NCI-H2171 treated with DMSO at 0.1 percent for 48 hours (cell line): ENCODE data around the gene ATG16L1.

ENCODE experiments used
- DNase-seq: peaks from one replicate; lab custom pipeline; 2025; lab: John Stamatoyannopoulos, UW

Gene ATG16L1

GRCh38 chr2:233290051-233290845 is 38.8 kb downstream of the ATG16L1 start:
- DNase-seq, result no peak

DNA sequence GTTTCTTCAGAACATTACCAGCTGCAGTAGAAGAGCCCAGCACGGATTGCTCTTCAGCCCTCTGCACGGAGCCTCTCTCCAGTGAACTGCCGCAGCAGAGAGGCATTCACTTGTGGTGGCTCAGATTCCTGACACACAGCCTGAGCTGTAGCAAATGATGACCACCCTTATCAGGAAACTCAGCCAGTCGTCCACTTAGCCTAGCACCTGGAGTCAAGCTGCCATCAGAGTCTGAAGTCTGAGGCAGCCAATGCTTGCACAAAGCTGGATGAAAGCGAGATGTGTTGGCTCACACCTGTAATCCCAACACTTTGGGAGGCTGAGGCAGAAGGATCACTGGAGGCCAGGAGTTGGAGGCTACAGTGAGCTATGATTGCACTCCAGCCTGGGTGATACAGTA is 44.4 kb downstream of the ATG16L1 start:
- DNase-seq, result no peak

DNA sequence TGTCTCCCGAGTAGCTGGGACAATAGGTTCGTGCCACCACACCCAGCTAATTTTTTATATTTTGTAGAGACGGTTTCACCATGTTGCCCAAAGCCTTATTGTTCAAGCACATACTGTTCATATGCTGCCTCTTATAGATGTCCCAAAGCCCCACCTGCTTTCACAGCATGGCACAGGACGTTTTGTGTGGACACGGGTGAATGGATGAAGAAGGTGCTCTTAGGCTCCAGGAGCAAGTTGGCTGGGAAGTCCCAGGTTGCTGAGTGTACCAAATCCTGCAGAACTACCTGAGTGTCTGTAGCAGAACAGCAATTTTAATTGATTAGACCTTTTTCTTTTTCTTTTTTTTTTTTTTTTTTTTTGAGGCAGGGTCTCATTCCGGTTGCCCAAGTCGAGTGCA is 45.6 kb downstream of the ATG16L1 start:
- no peak for DNase-seq

- DNase-seq, result no peak
Measured at GRCh38 chr2:233300401-233300800, 48.9 kb downstream of the ATG16L1 start.

DNA sequence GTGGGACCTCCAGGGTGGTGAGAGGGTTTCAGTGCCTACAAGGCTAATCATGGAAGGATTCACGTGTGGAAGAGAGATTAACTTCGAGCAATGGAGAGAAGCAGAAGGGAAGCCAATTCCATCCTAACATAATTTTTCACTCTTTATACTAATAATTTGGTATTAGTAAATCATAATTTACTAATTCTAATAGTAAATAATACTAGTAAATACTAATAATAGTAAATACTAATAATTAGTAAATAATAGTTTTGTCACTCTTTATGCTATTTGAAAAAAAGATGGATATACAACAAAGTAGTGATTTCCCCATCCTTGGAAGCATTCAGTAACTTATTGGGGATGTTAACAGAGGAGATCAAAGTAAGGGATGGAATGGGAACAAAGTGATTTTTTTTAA is 49.8 kb downstream of the ATG16L1 start:
- DNase-seq, result no peak

DNA sequence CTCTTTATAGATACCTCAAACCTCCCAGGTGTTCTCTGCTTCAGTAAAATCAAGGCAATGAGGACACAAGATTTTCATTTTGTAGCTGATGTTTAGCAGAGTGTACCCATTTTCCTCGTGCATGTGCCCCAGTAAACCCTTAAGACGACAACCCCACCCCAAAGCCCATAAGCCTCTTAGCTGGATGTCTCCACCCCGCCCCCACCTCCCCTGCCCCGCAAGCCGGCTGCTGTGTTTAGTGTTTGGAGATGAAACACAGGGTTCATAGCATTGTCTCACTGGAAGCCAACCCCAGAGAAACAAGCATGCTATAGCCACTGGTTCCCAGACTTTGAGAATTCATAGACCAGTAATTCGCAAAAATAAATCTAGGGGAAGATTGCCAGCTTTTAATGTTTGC is 50.3 kb downstream of the ATG16L1 start:
- DNase-seq, result no peak

DNA sequence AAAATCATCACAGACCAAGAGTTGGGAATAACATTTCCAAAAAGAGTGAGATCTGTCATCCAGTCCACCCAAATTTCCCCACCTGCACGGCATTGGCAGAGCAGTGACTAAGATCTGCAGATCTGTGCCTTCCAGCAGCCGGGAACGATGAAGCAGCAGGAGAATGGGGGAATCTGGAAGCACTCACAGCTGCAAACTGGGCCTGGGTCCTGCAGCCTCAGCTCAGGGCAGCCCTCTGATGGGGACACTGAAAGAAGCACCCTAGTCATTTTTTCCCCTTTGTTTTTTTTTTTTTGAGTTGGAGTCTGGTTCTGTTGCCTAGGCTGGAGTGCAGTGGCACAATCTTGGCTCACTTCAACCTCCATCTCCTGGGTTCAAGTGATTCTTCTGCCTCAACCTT is 51.8 kb downstream of the ATG16L1 start:
- no peak for DNase-seq

DNA sequence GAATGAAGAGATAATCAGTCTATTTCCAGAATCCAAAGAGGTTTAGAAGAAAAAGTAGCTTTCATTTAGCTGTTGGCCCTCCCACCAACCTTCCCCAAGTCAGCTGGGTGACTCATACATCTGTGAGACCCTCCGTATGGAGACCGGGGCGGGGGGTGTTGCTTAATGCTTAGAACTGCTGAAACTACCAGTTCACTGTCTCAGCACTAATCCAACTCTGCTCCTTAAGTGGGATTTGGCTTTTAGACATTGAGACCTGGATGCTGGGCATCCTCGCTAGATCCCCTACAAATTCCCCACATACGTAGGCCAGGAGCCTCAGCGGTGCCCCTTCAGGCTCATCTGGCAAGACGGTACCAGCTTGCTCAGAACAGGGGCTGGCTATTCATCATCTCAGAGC is 56.1 kb downstream of the ATG16L1 start, which contains the start of gene SAG:
SAG (plus strand) TSS at position 252 of the 400 bp plus-strand sequence. CDS start 1,374 bp downstream, outside the sequence.
- no peak for DNase-seq

DNA sequence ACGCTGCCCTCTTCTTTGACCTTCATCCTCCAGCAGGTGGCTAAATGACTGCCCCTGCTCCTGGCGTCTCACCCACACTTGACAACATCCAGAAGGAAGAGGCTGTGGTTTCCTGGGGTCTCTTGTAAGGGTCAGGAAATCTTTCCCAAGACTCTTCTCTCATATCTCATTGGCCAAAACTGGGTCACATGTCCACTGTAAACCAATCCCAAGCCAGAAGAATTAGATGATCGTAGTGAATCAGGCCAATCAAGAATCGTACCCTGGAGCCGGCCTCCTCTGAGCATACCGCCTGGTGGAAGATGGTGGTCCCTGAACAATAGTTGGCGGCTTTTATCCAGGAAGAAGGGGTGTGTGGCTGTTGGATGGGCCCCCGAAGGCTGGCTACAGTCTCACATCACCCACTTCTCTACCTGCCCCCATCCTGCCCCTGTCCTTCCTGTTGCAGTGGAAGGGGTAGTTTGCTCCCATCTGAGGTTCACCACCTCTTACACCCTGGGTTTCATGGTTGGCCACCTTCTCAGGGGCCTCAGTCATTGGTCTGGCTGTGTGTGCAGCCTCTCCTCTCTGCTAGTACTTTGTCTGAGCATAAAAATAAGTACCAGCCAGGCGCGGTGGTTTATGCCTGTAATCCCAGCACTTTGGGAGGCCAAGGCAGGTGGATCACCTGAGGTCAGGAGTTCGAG is 59.9 kb downstream of the ATG16L1 start:
- no peak for DNase-seq

DNA sequence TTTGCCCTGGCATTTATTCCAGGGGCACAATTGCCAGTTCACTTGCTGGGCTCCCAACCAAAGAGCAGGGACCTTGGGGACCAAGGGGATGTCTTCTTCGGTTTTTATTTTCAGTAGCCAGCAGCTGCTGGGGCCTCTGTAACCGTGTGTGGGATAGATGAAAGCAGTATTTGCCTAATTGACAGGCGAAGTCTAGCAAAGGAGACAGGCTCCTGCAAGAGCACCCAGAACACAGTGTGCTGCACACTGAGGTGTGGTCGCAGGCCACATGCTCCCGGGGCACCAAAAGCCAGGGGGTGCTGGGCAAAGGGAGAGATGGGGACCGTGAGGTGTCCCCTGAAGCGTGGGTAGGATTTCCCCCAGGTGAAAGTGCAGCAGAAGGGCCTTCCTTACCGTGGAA is 61.4 kb downstream of the ATG16L1 start:
- DNase-seq, result no peak

GRCh38 chr2:233314180-233314925 is 62.9 kb downstream of the ATG16L1 start:
- DNase-seq, result no peak

DNA sequence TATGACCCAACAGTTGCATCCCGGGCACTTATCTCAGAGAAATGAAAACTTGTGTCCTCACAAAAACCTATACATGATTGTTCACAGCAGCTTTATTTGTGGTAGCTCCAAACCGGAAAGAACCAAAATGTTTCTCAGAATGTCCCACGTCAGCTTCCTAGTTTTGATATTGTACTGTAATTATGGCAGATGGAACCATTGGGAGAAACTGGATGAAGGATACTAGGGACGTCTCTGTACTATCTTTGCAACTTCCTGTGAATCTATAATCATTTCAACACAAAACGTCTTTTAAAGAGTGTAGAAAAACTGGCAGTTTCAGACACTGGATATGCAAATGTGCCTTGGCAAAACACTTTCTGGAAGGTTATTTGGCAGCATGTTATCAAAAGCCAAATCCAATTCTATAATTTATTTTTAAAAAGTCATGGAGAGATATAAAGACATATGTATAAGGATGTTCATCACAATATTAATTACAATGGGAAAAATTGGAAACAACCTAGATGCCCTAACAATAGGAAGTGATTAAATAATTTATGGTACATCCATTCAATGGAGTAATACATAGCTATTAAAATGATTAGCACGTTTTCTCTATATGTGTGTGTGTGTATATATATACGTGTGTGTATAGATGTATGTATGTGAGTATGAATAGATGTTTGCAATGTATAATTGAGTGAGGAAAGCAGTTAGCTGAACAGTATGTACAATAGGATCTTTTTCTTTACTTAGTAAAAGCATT is 65.9 kb downstream of the ATG16L1 start:
- no peak for DNase-seq

DNA sequence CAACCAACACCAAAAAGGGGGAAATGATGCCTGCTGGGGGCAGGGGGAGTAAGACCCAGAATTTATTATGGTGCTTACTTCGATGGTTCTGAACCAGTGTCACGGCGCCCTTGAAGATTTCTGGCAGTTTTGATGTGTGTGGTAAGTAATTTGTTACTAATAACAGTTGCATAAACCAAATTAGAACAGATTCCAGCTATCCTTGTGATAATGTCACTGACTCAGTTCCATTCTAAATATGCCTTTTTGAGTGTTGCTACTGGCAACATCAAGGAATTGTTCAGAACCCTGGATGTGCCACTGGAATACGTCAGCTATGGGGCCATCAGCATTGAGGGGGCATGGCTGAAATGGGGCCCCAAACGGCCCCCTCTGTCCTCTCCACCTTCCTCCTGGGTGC is 67.8 kb downstream of the ATG16L1 start:
- no peak for DNase-seq

DNA sequence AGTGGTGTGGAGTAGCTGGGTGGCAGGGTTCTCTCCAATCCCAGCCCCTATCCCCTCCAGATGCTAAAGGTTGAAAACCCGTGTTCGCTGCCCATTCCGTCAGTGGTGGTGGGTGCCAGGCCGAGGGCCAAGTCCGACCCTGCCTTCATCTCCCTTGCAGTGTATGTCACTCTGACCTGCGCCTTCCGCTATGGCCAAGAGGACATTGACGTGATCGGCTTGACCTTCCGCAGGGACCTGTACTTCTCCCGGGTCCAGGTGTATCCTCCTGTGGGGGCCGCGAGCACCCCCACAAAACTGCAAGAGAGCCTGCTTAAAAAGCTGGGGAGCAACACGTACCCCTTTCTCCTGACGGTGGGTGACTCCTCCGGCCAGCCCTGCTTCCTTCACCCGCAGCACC is 69.0 kb downstream of the ATG16L1 start:
- no peak for DNase-seq

- peak; percentile 5 for DNase-seq
Measured at GRCh38 chr2:233321166-233321565, 69.7 kb downstream of the ATG16L1 start.

DNA sequence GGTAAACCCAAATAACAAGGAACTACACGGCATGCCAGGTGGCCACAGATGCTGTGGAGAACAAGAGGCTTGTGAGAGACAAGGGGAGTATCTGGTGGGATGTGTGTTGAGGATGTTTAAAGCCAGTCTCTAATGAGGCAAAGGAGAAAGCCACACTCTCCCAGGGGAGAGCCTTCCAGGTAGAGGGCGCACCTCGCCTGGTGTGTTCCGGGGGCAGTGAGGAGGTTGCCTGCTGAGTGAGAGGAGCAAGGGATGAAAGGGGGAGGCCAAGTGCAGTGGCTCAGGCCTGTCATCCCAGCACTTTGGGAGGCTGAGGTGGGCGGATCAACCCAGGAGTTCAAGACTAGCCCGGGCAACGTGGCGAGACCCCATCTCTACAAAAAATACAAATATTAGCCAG is 72.4 kb downstream of the ATG16L1 start:
- DNase-seq, result no peak

- DNase-seq, result no peak
Measured at GRCh38 chr2:233325256-233325655, 73.8 kb downstream of the ATG16L1 start.

DNA sequence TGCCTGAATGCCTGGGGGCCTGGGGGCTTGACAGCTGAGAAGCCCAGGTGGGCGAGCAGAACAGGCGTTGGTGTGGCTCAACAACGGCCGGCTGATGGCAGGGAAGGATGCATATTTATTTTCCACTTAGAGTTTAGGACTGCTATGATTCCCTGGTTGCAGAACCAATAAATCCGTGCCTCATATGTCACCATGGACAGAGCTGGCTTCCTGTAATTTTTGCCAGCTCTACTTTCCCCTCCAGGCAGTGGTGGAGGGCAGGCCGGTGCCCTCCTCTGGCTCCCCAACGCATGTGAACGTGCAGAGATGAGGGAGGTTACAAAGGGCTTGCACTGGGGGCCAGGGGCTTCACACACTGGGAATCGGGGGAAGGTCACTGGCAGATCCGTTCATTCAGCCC is 74.3 kb downstream of the ATG16L1 start:
- no peak for DNase-seq

DNA sequence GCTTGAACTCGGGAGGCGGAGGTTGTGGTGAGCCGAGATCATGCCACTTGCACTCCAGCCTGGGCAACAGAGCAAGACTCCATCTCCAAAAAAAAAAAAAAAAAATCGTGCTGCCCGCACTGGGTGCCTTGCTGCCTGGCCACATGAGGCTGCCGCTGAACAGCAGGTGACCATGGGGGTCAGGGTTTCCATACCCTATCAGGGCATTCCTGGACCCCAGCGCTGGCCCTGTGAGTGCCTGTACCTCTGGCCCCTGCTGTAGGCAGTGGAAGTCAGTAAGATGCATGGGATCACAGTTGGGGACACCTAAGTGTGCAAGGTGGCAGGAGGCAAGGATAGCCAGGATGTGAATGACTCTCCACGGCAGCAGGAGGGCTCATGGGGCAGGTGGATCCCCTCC is 75.0 kb downstream of the ATG16L1 start:
- DNase-seq, result no peak

- no peak for DNase-seq
Measured at GRCh38 chr2:233328922-233329321, 77.4 kb downstream of the ATG16L1 start.

DNA sequence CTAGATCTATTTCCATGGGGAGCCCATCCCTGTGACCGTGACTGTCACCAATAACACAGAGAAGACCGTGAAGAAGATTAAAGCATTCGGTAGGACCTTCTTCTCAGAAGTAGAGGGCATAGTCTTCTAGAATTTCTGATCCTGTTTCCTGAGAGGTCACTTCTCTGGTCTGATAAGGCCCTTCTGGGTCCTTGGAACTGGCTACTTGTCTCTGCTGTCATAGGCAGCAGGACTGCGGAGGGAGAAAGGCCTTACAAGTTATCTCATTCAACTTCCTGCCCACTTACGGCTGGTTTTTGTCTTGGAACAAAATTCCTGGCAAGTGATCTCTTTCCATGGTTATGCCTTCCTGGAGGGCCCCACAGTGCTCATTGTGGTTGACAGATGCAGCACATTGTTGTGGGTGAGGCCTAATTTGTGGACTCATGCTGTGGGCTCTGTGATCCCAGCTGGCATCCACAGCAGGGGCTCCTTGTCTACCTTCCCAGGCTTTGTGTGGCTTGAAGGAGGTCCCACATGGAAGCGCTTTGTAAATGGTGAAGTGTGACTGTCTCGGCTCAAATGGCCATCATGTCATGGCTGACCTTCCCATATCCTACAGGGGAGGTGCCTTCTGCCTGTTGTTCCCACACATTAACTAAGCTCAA is 78.1 kb downstream of the ATG16L1 start:
- peak; percentile 58 for DNase-seq

- DNase-seq, result no peak
Measured at GRCh38 chr2:233331536-233331935, 80.1 kb downstream of the ATG16L1 start.
